Liver (tissue), 3 donors: ENCODE measurements around the gene ALDH1L1.

Source experiments
- CTCF ChIP-seq: fragments of 150-350 bp; IDR thresholded peaks from 2 replicates; pipeline ENCODE4 v1.5.1; 2017; ENCODE audit warnings: improper control_type of control experiment, low read depth, low read length; ENCODE audit not compliant: missing input control
- GABPA ChIP-seq, 2 donors: IDR thresholded peaks in 1 of 2; conservative IDR thresholded peaks in 1 of 2; 2 replicates each; pipeline ENCODE4 v1.6.1; 2016; ENCODE audit warnings: antibody characterized with exemption in 2 of 2, mild to moderate bottlenecking in 1 of 2, moderate library complexity in 1 of 2
- JUND ChIP-seq, 2 donors: IDR thresholded peaks; 2 replicates each; pipeline ENCODE4 v1.6.1; 2016; ENCODE audit warnings: antibody characterized with exemption in 2 of 2
- NR2F2 ChIP-seq: IDR thresholded peaks from 2 replicates; pipeline ENCODE4 v1.6.1; 2016; ENCODE audit warnings: antibody characterized with exemption
- REST ChIP-seq: IDR thresholded peaks from 2 replicates; pipeline ENCODE4 v1.6.1; 2016; ENCODE audit warnings: antibody characterized with exemption, mild to moderate bottlenecking
- RXRA ChIP-seq, 2 donors: IDR thresholded peaks; 2 replicates each; pipeline ENCODE4 v1.6.1; 2017 to 2018; ENCODE audit warnings: antibody characterized with exemption in 2 of 2, mild to moderate bottlenecking in 1 of 2
- SP1 ChIP-seq: IDR thresholded peaks from 2 replicates; pipeline ENCODE4 v1.6.1; 2018; ENCODE audit warnings: antibody characterized with exemption, mild to moderate bottlenecking
- YY1 ChIP-seq: IDR thresholded peaks from 2 replicates; pipeline ENCODE4 v1.6.1; 2016; ENCODE audit warnings: antibody characterized with exemption, mild to moderate bottlenecking
- TF ChIP-seq, protein P1 (sequence below): IDR thresholded peaks from 2 replicates; pipeline ENCODE4 v1.6.1; 2016; ENCODE audit warnings: antibody characterized with exemption
- donor health status: healthy.
- donor health status: healthy.

GRCh38 chr3:126216416-126216815, 36.0 kb upstream of the ALDH1L1 start:
- no peak for TF ChIP-seq YY1
- TF ChIP-seq CTCF, result no peak
- TF ChIP-seq, protein P1, sequence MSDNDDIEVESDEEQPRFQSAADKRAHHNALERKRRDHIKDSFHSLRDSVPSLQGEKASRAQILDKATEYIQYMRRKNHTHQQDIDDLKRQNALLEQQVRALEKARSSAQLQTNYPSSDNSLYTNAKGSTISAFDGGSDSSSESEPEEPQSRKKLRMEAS, result no peak
- no peak for TF ChIP-seq GABPA (IDR thresholded peaks at IDR 0.05 in 1 of 2, conservative IDR thresholded peaks at IDR 0.05 in 1 of 2)
- TF ChIP-seq REST, result no peak
- TF ChIP-seq SP1, result no peak
- no peak for TF ChIP-seq RXRA (IDR thresholded peaks at IDR 0.05)
- no peak for TF ChIP-seq NR2F2
- TF ChIP-seq JUND (IDR thresholded peaks at IDR 0.05), result no peak
